Nucleus accumbens (tissue), 56 donors: Measurements from ENCODE around the gene SP2.

Experiments used
- DNase-seq, 56 donors: peaks; one replicate each; lab custom pipeline; 2025; lab: John Stamatoyannopoulos, UW

SP2 gene

GRCh38 chr17:47869114-47869513 lies 26.9 kb upstream of the SP2 start:
- no peak for DNase-seq

- DNase-seq, result no peak
Observed at GRCh38 chr17:47870056-47870455, 26.0 kb upstream of the SP2 start.

GRCh38 chr17:47871048-47871447 lies 25.0 kb upstream of the SP2 start:
- DNase-seq, result no peak

GRCh38 chr17:47872019-47872650 lies 23.9 kb upstream of the SP2 start:
- DNase-seq, result no peak

- DNase-seq, result no peak
Observed at GRCh38 chr17:47872651-47873161, 23.3 kb upstream of the SP2 start.

GRCh38 chr17:47873200-47874090 lies 22.6 kb upstream of the SP2 start:
- DNase-seq, result no peak

GRCh38 chr17:47875011-47875985 lies 20.7 kb upstream of the SP2 start:
- DNase-seq, result no peak

GRCh38 chr17:47877368-47878034 lies 18.5 kb upstream of the SP2 start:
- DNase-seq, result no peak

- no peak for DNase-seq
Observed at GRCh38 chr17:47878203-47879027, 17.6 kb upstream of the SP2 start.

GRCh38 chr17:47879028-47879585 lies 16.9 kb upstream of the SP2 start:
- no peak for DNase-seq

- DNase-seq, result no peak
Observed at GRCh38 chr17:47879776-47880454, 16.1 kb upstream of the SP2 start.

GRCh38 chr17:47882247-47882646 lies 13.8 kb upstream of the SP2 start:
- DNase-seq, result peak in 1 of 56 donors; percentile 18

GRCh38 chr17:47882695-47883588 lies 13.1 kb upstream of the SP2 start:
- DNase-seq, result no peak

- DNase-seq, result no peak
Observed at GRCh38 chr17:47883589-47884426, 12.2 kb upstream of the SP2 start.

- DNase-seq, result no peak
Observed at GRCh38 chr17:47884427-47884740, 11.7 kb upstream of the SP2 start.
